Smooth muscle cell of the brain vasculature (primary cell): ENCODE data around the gene NELFB.
"Not testable (repeated sequence)": the region's sequence is repeated elsewhere in the genome, so short reads cannot be mapped to it uniquely, and the experiment has no call there.

Source experiments
- DNase-seq: peaks from one replicate; pipeline ENCODE4 v3.0.0-alpha.2; 2012; ENCODE audit warnings: low read depth, low spot score

The NELFB gene

DNA sequence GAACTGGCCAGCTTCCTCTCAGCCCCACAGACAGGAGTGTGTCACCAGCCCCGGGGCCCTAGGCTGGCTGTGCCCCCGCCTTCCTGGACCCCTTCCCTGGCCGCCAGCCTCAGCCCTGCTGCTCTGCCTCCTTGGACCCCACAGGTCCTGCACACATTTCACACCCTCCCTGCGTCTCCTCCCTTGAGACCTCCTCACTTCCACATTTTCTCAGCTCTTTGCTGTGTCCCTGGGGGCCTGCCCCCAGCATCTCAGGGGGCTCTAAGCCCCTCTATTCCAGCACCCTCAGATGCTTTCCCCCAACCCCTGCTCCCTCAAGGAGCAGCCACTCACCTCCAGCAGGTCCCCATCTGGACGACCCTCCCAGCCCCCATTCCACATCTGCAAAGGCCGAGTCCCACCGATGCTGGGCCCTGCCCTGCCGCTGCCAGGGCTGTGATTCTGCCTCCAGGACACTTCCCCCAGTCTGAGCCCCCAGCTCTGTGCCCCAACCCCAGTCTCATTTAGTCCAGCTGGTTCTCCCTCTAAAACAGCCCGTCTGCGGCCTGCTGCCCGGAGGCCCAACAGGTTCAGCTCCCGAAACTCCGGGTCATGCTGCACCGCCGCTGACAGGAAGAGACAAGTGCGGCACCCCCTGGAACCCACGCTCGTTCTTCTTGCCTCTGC, 20.2 kb upstream of the NELFB start:
- no peak for DNase-seq

DNA sequence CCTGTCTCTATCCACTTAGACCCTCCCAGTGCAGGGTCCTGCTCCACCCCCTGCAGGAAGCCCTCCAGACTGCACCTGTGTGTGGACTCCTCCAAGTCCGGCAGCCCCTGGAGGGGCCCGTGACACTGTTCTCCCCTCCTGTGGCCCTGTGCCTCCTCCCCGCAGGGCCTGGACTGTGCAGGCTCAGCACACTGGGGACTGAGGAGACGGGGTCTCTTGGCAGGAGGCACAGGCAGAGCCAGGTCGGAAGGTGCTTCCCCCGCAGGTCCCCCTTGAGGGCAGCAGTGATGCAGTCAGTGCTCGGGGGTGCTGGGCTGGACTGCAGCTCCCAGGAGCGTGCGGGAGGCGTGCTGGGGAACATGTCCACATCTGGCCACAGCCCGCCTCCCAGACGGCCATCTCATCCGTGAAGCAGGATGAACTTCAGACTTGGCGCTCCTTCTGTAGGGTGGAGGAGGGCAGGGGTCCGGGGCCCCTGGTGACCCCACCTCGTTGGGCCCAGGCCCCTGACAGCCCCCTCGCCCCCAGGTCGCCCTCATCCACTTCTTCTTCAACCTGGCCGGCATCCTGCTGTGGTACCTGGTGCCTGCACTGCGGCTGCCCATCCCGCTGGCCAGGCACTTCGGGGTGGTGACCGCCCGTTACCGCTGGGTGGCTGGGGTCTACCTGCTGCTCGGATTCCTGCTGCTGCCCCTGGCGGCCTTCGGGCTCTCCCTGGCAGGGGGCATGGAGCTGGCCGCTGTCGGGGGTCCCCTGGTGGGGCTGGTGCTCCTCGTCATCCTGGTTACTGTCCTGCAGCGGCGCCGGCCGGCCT, 19.5 kb upstream of the NELFB start:
- DNase-seq, result no peak

DNA sequence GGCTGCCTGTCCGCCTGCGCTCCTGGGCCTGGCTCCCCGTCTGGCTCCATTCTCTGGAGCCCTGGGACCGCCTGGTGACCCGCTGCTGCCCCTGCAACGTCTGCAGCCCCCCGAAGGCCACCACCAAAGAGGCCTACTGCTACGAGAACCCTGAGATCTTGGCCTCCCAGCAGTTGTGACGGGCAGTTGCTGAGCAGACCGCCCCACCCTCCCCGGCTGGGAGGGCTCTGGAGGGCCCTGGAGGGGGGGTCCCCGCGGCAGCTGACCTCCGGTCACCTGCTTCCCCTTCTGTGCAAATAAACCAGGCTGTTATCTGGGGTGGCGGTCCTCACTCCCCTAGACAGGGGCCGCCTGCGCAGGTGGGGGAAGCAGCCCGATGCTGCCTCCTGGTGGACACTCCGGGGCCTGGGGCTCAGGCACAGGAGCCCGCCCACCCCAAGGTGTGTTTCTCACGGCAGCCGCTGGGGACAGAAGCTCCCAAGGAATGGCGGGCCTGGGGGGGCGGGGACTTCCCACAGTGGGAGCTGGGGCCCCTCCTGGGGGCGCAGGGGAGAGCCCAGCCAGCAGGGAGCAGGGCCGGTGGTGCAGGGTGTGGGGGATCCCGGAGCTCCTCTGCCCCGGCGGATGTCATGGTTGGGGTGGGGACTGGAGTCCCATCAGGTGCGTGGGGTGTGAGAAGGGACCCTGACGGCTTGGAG, 18.7 kb upstream of the NELFB start:
- peak; percentile 24 for DNase-seq

DNA sequence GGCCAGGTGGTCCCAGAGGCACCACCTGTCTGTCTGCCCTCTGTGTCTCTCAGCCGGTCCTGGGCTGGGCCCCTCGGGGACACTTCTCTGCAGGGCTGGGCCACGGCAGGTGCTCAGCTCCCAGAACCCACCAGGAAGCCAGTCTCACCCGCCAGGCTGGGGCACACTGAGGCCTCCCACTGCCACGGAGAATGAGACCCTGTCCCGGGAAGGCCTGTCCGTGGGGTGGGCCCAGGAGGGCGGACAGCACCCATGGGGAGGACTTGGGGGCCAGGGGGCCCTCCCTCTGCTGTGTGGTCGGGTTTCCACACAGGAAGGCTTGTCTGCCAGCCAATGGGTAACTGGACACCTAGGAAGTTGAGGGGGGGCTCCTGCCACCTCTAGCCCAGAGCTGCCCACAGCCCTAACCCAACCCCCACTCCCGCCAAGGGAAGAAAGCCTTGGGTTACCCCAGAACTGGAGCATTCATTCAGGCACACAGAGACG, 18.1 kb upstream of the NELFB start:
- no peak for DNase-seq

DNA sequence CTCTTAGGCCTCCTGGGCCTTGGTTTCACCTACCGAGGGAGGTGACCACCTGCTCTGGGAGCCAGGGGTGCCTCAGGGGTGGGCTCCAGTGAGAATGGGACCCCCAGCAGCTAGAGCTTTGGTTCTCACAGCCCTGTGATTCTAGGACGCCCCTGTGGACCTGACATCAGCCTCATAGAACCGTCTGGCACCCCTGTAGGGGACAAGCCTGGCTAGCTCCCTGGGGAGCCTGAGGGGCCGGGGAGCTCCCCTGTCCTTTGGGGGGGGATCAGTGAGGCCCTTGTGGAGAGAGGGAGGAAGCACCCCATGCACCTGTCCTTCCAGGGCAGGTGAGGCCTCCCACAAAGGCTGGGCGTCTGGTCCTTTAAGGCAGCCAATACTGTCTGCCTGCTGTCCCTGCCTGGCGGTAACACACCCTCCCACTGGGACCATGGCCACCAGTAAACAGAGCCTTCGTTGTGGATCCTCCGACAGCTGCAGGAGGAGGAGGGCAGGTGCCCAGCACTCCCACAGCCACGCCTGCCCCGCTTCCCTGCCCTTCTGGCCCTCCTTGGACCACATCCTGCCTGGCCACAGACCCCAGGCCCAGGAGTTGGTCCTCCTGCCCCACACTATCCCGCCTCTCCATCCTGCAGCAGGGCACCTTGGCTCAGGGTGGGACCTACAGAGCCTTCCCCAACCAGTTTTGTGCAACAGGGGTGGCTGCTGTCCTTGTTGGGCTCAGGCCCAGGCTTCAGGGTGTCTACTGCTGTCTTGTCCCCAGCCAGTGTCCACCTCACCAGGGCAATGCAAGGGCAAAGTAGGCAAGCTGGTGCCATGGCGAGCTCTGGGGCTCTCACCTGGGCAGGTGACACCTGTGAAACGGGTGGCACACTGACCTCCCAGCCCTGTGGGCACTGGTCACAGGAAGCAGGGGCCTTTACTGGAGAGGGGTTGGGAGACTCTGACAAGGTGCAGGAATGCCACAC, 17.1 kb upstream of the NELFB start:
- no peak for DNase-seq

DNA sequence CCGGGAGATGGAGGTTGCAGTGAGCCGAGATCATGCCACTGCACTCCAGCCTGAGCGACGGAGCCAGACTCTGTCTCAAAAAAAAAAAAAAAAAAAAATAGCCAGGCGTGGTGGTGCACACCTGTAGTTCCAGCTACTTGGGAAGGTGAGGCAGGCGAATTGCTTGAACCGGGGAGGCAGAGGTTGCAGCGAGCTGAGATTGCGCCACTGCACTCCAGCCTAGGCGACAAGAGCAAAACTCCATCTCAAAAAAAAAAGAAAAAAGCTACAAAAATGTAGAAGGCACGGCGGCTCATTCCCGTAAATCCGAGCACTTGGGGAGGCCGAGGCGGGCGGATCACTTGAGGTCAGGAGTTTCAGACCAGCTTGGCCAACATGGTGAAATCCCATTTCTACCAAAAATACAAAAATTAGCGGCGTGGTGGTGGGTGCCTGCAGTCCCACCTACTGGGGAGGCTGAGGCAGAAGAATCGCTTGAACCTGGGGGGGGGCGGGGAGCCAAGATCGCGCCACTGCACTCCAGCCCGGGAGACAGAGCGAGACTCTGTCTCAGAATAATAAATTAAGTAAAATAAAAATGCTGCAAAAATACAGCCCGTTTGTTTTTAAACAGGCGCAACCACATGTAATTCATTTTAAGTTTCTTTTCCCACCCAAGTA, 15.5 kb upstream of the NELFB start:
- DNase-seq, result not testable (repeated sequence)

DNA sequence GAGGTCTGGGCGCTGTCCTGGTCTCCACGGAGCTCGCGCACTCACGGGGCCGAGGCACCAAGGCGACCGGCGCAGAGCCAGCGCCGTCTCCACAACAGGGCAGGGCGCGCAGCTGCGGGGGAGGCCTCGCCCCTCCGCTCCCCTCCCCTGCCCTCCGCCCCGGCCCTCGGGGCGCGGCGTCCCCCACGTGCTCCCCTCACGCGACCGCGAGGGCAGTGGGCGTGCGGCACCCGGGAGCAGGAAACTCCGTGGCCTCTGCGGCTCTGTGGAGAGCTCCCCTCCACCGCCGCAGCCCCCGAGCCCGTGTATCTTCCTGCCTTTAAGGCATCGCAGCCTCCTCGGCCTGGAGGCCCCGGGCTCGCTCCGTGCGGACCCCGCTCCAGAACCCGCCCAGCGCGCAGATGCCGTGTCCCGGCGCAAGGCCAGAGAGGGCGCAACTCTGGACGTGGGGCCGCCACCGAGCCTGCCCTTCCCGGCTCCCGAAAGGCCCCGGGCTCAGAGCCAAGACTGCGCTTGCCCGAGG, 14.7 kb upstream of the NELFB start:
- DNase-seq, result peak; percentile 35

DNA sequence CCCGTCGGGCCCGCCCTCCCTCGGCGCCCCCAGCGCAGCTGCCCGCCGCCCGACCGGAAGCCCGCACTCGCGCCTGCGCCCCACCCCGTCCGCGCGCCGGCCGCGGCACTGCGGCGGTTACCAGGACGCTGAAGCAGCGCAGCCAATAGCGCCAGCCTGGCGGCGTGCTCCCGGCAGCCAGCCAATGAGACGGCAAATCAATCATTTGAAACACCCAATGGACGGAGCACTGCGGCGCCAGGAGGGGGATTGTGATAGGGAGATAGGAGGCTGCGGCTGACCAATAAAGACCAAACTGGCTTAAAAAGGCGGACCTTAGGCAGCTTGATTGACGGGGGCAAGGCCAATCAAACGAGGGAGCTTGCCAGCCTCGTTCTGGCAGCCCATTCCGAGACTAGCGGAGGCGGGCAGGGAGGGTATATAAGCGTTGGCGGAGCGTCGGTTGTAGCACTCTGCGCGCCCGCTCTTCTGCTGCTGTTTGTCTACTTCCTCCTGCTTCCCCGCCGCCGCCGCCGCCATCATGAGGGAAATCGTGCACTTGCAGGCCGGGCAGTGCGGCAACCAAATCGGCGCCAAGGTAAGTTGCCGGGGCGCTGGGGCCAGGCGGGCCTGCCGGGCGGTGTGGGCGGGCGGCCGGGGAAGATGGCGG, 14.2 kb upstream of the NELFB start, which contains the start of gene TUBB4B:
Gene TUBB4B, plus strand, starts transcription at position 447 of the 649 bp plus-strand sequence. Its CDS starts 74 bp downstream, at position 521.
- DNase-seq, result peak; percentile 100

DNA sequence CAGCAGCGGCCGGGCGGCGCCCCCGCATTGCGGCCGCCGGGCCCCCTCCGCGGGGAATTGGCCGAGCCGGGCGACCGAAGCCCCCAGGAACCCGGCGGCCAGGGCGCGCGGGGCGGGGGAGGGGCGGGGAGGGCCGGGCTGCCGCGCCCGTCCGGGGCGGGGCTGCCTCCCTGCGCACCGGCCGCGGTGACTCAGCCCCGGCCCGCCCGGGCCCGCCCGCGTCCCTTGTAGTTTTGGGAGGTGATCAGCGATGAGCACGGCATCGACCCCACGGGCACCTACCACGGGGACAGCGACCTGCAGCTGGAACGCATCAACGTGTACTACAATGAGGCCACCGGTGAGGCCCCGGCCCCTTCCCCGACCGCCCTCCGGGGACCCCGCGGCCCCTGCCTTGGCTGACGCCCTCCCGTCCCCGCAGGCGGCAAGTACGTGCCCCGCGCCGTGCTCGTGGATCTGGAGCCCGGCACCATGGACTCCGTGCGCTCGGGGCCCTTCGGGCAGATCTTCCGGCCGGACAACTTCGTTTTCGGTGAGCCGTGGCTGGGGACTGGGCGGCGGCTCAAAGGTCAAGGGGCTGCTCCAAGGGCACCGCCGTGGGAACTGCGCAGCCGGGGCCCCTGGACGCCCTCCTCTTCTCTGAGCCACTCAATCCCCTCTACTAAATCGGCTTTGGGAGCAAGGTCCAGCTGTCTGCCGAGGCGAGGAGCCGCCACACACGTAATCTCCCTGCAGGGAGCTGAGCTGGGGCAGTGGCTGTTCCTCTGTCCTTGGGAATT, 13.4 kb upstream of the NELFB start:
- DNase-seq, result no peak

DNA sequence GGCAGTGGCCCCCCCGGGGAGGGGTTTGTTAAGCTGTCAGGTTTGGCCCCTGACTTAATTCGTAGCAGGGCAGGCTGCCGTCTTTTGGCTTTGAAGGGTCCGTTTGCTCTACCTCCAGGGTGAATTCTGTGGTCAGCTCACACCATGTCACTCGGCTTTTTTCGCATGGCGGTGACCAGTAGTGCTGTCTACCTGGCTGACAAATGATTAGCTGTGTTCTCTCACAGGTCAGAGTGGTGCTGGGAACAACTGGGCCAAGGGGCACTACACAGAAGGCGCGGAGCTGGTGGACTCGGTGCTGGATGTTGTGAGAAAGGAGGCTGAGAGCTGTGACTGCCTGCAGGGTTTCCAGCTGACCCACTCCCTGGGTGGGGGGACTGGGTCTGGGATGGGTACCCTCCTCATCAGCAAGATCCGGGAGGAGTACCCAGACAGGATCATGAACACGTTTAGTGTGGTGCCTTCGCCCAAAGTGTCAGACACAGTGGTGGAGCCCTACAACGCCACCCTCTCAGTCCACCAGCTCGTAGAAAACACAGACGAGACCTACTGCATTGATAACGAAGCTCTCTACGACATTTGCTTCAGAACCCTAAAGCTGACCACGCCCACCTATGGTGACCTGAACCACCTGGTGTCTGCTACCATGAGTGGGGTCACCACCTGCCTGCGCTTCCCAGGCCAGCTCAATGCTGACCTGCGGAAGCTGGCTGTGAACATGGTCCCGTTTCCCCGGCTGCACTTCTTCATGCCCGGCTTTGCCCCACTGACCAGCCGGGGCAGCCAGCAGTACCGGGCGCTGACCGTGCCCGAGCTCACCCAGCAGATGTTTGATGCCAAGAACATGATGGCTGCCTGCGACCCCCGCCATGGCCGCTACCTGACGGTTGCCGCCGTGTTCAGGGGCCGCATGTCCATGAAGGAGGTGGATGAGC, 12.6 kb upstream of the NELFB start:
- no peak for DNase-seq

DNA sequence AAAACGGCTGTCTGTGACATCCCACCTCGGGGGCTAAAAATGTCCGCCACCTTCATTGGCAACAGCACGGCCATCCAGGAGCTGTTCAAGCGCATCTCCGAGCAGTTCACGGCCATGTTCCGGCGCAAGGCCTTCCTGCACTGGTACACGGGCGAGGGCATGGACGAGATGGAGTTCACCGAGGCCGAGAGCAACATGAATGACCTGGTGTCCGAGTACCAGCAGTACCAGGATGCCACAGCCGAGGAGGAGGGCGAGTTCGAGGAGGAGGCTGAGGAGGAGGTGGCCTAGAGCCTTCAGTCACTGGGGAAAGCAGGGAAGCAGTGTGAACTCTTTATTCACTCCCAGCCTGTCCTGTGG, 11.9 kb upstream of the NELFB start:
- not testable (repeated sequence) for DNase-seq

DNA sequence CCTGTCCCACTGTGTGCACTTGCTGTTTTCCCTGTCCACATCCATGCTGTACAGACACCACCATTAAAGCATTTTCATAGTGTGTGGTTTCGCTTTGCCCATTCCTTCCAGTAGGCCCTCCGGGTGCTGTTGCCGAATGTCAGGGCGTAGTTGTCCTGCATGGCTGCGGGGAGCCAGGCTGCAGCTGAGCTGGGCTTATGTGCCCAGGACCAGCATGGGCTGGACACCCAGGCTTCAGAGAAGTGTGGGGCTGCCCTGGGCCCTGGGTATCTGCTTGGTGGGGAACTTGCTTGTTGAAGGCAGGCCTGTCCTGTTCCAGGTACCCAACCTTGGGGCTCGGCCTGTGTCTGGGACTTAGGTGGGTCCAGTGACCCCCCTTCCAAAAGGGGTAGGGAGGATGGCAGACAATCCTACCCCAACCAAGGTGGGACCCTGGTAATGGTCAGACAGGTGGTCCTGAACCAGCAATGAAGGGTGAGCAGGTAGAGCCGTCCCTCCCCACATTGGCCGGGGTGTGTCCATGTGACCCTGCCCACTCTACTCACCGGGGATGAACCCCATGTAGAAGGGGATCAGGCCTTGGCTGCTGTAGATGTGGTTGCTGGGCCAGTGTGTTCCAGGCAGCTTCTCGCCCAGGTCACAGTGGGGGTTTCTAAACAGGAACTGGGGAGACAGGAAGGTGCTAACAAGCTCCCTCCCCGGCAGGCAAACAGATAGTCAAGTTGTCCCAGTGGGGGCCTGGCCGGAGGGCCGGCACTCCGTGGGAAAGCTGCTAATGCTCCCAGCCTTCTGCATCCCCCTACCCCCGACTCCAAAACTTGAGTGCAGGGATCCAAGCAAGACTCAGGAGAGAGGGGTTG, 11.3 kb upstream of the NELFB start:
- no peak for DNase-seq

DNA sequence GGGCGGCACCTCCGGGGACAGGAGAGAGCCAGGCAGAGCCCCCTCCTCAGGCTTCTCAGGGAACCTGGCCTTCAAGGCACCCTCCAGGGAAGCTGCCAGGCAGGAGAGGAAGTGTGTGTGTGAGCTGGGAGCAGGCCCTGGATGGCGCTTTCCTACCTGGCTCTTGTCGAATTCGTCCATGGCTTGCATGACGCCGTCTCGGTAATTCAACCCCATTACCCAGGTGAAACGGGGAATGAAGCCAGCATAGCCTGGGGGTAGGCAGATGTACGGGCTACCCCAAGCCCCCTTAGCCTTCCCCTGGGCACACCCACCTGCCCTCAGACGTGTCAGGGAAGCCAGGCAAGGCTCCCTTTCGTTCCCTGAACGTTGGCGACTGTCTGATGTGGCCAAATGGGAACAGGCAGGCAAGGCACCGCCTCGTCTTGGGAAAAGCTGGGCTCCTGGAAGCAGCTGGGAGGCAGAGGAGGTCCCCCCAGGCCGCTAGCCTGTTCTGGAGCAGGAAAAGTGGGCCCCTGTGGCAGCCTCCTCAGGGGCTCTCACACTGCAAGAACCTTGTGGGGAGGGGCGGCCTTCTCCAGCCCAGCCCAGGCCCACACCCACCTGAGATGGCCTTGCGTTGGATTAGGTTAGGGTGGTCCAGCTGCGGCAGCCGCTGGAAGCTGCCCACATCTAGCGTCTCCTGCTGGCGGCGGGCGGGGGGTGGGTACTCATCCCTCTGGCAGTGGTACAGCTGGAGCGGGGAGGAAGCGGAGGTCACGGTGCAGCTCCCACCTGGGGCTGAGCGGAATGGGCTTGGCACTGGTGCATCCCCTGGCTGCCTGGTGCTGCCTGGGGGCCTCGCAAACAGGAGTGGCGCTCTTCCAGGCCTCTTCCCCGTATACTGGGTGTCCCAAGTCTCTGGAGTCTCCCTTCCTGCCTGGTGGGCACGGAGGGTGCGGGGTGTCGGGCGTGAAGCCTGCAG, 10.4 kb upstream of the NELFB start:
- DNase-seq, result no peak

DNA sequence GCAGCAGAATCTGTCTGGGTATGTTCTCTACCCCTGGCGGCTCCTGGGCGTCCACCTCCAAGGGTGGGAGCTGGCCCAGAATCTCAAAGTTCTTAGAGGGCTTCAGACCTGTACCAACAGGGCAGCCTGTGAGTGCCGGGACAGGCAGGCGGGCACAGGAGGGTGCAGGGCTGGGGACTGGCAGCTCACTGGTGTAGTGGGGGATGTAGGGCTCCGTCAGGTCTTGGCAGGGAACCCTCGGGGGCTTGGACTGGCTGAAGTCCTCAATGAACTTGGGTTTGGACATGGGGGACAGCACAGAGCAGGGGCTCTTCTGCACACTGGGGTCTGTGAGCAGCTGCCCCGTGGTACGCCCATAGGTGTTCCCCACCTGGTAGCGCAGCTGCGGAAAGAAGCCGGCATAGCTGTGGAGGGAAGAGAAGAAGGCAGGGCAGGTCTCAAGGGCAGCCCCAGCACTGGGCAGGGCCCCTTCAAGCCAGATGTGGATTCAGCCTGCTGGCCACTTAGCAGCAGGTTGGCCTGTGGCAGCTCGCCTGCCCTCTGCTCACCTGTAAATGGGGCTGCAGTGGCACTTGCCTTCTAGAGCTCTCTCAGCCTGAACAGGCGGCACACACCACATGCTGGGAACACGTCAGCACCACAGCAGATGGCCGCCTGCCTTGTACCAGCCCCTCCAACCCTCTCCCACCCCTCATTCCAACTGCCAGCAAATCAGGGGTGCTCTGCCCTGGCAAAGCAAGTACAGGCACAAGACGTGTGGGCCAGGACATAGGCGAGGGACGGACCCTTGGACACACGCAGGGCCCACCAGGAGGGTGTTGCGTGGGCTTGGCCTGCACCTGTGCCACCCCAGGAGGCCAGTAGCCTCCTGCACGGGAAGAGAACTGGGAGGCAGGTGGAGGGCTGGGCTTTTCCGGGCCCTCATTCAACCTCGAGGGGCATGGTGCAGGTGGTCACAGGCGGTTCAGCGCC, 9.4 kb upstream of the NELFB start:
- DNase-seq, result no peak
